ENCODE measurements around the gene STAG1.
"Not testable (repeated sequence)": the region's sequence is repeated elsewhere in the genome, so short reads cannot be mapped to it uniquely, and the experiment has no call there.

The STAG1 gene

GRCh38 chr3:136576279-136577009, 175.7 kb downstream of the STAG1 start:
- no peak for DNase-seq

GRCh38 chr3:136567599-136568188, 184.5 kb downstream of the STAG1 start:
- DNase-seq: no peak

- not testable (repeated sequence) for DNase-seq
Observed at GRCh38 chr3:136564962-136565361, 187.2 kb downstream of the STAG1 start.

GRCh38 chr3:136562026-136562425, 190.2 kb downstream of the STAG1 start:
- DNase-seq: no peak

GRCh38 chr3:136559896-136560295, 192.3 kb downstream of the STAG1 start:
- DNase-seq: no peak

GRCh38 chr3:136549461-136549860, 202.7 kb downstream of the STAG1 start:
- not testable (repeated sequence) for DNase-seq

GRCh38 chr3:136547293-136547692, 204.9 kb downstream of the STAG1 start:
- no peak for DNase-seq

- no peak for DNase-seq
Observed at GRCh38 chr3:136546720-136547119, 205.5 kb downstream of the STAG1 start.

- DNase-seq: no peak
Observed at GRCh38 chr3:136545664-136546268, 206.4 kb downstream of the STAG1 start.

GRCh38 chr3:136544532-136544931, 207.6 kb downstream of the STAG1 start:
- DNase-seq: no peak

GRCh38 chr3:136543385-136543784, 208.8 kb downstream of the STAG1 start:
- no peak for DNase-seq

GRCh38 chr3:136535906-136536305, 216.3 kb downstream of the STAG1 start:
- DNase-seq: no peak

GRCh38 chr3:136532766-136533165, 219.4 kb downstream of the STAG1 start:
- DNase-seq: no peak

- DNase-seq: no peak
Observed at GRCh38 chr3:136518102-136518501, 234.1 kb downstream of the STAG1 start.

- no peak for DNase-seq
Observed at GRCh38 chr3:136516656-136517055, 235.5 kb downstream of the STAG1 start.

GRCh38 chr3:136516095-136516494, 236.1 kb downstream of the STAG1 start:
- DNase-seq: no peak

- not testable (repeated sequence) for DNase-seq
Observed at GRCh38 chr3:136514533-136514932, 237.6 kb downstream of the STAG1 start.

GRCh38 chr3:136513367-136513766, 238.8 kb downstream of the STAG1 start:
- no peak for DNase-seq

GRCh38 chr3:136512381-136512780, 239.8 kb downstream of the STAG1 start:
- no peak for DNase-seq

- DNase-seq: no peak
Observed at GRCh38 chr3:136505676-136506075, 246.5 kb downstream of the STAG1 start.

- no peak for DNase-seq
Observed at GRCh38 chr3:136503056-136503455, 249.1 kb downstream of the STAG1 start.

GRCh38 chr3:136498919-136499447, 253.2 kb downstream of the STAG1 start:
- no peak for DNase-seq

GRCh38 chr3:136495213-136495612, 257.0 kb downstream of the STAG1 start:
- DNase-seq: no peak

Data from NCI-H1417 treated with DMSO at 0.1 percent for 48 hours (cell line).